Right ventricle myocardium superior (tissue), 1 donor: ENCODE results near the gene RPL27. TPM values are rescaled to one million over a fixed set of nuclear protein-coding genes. Genes with fewer than 3 reads are reported as not detected.
A peak's percentile ranks its signal among the peaks of the same experiment; 100 is the strongest.
"Not testable (repeated sequence)": the region's sequence is repeated elsewhere in the genome, so short reads cannot be mapped to it uniquely, and the experiment has no call there.

Experiments used
- ATAC-seq: fragments of 200-7000 bp; cut with Tn5 transposase; one replicate; pipeline ENCODE4 v1.9.1; 2020; ENCODE audit warnings: mild to moderate bottlenecking; ENCODE audit not compliant: poor library complexity
- DNase-seq: peaks from one replicate; pipeline ENCODE4 v3.0.0-alpha.2; 2020
- intact Hi-C: fragments of 100-400 bp; cut with DNase I; formaldehyde crosslinking; loops from one replicate; pipeline ENCODE4 v1.11.2; 2022
- long read RNA-seq: library from polyadenylated mRNA; unstranded; transcript quantifications from one replicate; pipeline ENCODE4 v2.0.0, GENCODE V29; 2021
- total RNA-seq: library from RNA; stranded (reverse); fragmentation: NEBNext Ultra II Directional; extraction: Animal tissue kit (Norgen Biotek cat#: 25700); gene quantifications from one replicate; pipeline ENCODE4 v1.2.1, GENCODE V29; 2021
- donor health status: DM: no; HTN: yes; CAD: no; lungs with severe emphysema.

RPL27 gene
- 675 TPM for total RNA-seq
- long read RNA-seq, transcript RPL27-201 (5 exons, 505 nt): major isoform, 138 of 181 reads
- long read RNA-seq, transcript RPL27-206 (4 exons, 730 nt): minor isoform, 31 of 181 reads
- long read RNA-seq, partial matches to known transcripts: 8 of 181 reads
- long read RNA-seq, other reads (novel, unspliced or antisense): 1 of 181 reads

DNA sequence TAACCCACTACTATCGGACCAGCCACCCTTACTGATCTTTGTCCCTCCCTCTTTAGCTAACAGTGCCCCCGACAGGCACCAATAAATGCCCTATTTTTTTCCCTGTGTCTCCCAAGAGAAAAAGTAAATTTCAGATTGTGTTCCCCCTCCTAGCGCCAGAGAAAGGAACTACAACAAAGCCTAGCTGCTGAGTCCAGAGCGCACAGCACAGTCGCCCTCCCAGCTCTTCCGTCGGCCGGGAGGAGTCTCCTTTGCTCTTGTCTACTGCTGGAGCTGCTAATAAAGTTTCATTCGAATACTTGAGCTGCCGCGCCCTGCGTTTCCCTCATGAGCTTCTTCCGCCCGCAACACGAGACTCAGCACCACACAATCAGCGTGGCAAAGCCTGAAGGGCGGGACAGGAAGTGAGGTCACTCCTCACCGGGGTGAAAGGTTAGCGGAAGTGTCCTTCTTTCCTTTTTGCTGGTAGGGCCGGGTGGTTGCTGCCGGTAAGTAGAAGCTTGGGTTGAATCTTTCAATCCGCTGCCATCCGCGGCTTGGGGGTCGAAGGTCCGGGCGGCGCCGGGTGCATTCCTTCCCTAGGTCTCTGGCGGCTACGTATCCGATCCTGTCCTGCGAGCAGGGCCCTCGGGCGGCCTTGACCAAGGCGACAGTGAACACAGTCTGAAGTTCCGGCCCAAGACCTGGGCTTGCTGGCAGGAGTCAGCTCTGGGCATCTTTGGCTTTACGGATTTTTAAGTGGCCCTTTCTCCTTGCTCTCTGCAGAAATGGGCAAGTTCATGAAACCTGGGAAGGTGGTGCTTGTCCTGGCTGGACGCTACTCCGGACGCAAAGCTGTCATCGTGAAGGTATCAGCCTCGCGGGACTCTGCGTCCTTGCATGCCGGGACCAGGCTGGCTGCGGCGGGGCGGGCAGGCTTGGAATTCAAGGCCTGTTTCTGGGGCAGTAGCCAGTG is at the start of gene RPL27:
RPL27 (plus strand) TSS at position 436 of the 955 bp plus-strand sequence; CDS start at position 768, 332 bp downstream.
- intact Hi-C loops: no loop called here
- peak; percentile 98 for DNase-seq

DNA sequence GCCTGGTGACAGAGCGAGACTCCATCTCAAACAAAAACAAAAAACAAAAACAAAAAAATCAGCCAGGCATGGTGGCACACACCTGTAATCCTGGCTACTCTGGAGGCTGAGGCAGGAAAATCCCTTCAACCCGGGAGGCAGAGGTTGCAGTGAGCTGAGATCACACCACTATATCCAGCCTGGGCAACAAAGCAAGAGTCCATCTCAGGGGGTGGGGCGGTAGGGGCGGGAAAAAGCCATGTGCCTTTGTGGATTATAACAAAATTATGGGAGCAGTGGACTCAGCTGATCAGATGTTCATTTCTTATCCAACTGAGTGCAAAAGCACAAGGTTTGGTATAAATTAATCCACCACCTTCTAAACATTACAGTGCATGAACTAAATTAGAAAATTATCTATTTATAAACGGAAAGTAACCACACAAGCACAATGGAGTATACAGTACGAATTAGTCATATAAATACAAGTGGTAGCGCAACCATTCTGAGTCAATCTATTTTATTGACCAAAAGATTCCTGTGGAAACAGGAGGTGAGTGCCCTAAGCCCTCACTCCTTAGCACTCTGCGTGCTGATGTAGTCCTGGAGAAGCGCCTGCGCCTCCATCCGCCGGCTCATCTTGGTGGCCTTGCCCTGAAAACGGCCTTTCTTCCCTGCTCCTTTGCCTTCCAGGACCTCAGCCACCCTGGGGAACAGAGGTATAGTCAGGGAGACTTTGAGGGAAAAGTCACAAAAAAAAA is 48.0 kb upstream of the RPL27 start:
- no peak for DNase-seq
- intact Hi-C loops: no loop called here
- ATAC-seq: no peak

More for the DNA sequence above, at the start of gene RPL27:
- peak; percentile 98 for ATAC-seq

DNA sequence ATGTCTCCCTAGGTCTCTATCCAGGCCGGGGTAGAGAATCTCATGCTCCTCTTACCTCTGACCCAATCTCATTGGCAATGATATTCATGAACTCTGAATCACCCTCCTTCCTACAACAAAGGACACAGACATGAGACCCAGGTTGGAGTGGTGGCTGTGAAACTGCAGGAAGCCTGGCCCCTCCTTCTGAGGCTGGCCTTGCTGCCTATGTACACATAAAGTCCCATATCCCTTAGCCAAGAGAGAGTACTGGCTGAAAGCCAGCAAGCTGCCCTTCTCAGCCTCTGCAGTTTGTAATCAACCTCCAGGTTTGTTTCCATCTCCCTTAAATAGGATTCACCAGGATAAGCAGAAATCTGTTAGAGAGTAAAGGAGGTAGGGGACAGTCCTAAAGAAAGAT is 44.5 kb upstream of the RPL27 start:
- ATAC-seq: no peak
- DNase-seq: no peak
- intact Hi-C loops: no loop called here

DNA sequence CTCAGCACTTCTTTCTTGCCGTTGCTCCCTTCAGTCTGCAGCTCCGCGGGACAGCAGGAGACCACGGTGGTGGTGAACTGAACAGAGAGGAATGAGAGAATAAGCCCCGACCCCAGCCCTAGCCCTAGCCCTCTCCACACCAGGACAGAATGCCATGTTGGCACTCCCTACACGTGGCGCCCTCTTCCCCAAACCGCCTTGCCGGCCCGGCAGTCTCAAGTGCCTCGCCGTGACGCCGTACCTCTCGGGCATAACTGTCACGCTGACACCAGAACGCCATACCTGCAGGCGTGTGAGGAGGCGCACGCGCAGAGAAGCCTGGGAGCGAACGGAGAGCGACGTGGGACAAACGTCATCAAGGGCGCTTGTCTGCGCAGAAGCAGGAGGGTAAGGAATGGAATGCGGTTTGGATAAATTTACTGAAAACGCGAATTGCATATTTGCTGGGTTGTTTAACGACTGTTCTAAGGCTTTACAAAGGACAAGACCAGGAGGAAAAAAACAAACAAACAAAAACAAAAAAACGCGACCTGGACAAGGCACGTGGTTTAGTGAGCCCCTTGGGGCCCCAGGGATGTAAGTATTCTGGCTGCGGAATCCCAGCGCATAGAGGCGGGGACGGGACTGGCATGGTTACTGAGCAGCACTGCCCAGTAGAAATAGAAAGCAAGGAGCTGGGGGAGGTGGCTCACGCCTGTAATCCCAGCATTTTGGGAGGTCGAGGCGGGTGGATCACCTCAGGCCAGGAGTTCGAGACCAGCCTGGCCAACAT is 33.9 kb upstream of the RPL27 start, which contains the start of gene AARSD1:
AARSD1 (minus strand) TSS at position 294 of the 772 bp plus-strand sequence; CDS start at position 280, 14 bp downstream.
- ATAC-seq (peak; percentile 98), DNase-seq (peak; percentile 95)
- intact Hi-C loops: no loop called here

DNA sequence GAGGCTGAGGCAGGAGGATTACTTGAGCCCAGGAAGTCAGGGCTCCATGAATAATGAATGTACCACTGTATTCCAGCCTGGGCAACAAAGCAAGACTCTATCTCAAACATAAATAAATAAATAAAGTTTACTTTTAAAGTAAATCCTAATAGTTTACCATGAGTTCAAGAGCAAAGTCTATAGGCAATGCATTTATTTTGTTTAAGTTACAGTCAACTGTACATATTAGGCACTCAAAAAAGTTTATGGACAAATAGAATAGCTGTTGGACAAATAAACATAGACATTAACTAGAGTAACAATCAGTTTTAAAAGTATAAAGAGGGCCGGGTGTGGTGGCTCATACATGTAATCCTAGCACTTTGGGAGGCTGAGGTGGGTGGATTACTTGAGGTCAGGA is 30.3 kb upstream of the RPL27 start:
- ATAC-seq (no peak), DNase-seq (no peak)
- intact Hi-C loops: no loop called here

DNA sequence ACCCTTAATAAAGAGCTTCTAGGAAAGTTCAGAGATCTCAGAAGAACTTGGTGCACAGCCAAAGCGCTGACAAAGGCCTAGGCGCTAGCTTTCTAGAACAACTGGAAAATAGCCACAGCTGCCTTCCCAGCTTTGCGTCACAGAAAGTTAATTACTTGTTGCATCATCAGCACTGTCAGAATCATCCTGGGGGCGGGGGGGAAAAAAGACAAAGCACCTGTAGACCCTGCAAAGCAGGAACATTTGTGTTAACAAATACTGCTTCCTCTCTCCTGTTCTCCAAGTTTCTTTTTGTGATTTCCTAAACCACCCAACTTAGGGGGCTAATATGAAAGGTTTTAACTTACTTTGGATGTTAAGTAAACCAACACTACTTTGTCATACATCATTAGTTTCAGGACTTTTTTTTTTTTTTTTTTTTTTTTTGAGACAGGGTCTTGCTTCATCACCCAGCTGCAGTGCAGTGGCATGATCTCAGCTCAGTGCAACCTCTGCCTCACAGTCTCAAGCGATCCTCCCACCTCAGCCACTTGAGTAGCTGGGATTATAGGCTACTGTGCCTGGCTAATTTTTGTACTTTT is 29.1 kb upstream of the RPL27 start:
- intact Hi-C loops: no loop called here
- ATAC-seq (no peak), DNase-seq (no peak)

DNA sequence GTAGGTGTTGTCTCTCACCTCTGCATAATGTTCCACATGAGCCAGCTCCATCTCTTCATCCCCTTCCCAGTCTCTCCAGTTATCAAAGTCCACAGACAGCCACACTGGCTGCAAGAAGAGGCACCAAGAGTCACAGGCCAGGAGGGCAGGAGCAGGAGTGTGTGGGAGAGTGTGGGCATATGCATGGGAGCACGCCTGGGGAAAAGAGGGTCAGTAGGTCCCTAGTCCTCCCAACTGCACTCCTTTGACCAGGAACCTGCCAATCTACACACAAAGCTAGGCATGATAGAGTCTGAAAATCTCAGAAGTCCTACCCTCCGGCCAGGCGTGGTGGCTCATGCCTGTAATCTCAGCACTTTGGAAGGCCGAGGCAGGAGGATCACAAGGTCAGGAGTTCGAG is 26.6 kb upstream of the RPL27 start:
- intact Hi-C loops: no loop called here
- DNase-seq (no peak), ATAC-seq (no peak)

DNA sequence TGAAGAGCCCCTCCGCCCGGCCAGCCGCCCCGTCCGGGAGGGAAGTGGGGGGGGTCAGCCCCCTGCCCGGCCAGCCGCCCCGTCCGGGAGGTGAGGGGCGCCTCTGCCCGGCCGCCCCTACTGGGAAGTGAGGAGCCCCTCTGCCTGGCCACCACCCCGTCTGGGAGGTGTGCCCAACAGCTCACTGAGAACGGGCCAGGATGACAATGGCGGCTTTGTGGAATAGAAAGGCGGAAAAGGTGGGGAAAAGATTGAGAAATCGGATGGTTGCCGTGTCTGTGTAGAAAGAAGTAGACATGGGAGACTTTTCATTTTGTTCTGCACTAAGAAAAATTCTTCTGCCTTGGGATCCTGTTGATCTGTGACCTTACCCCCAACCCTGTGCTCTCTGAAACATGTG is 24.9 kb upstream of the RPL27 start:
- ATAC-seq, DNase-seq, intact Hi-C loops: not testable (repeated sequence)

DNA sequence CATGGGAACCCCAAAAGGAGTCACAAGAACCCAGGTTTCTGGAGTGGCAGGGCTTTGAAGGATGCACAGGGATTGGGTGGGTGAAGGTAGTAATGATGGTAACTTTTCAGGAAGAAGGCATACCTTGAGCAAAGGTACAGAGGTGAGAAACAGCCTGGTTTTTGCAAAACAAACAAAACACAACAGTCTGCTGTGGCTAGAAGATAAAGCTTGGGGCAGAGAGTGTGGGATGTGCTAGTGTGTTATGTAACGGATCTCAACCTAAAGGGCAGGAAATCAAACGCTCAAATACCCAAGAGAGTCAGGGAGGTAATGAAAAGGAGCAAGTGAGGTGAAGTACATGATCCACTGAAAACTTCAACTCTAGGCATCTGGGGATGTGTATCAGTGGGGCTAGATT is 23.0 kb upstream of the RPL27 start:
- DNase-seq (no peak), ATAC-seq (no peak)
- intact Hi-C loops: no loop called here

DNA sequence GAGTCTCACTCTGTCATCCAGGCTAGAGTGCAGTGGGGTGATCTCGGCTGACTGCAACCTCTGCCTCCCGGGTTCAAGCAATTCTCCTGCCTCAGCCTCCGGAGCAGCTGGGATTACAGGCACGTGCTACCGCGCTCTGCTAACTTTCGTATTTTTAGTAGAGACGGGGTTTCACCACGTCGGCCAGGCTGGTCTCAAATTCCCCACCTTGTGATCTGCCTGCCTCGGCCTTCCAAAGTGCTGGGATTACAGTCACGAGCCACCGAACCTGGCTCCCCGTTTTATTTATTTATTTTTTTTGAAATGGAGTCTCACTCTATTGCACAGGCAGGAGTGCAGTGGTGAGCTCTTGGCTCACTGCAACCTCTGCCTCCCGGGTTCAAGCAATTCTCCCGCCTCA is 22.5 kb upstream of the RPL27 start:
- DNase-seq, intact Hi-C loops, ATAC-seq: not testable (repeated sequence)

DNA sequence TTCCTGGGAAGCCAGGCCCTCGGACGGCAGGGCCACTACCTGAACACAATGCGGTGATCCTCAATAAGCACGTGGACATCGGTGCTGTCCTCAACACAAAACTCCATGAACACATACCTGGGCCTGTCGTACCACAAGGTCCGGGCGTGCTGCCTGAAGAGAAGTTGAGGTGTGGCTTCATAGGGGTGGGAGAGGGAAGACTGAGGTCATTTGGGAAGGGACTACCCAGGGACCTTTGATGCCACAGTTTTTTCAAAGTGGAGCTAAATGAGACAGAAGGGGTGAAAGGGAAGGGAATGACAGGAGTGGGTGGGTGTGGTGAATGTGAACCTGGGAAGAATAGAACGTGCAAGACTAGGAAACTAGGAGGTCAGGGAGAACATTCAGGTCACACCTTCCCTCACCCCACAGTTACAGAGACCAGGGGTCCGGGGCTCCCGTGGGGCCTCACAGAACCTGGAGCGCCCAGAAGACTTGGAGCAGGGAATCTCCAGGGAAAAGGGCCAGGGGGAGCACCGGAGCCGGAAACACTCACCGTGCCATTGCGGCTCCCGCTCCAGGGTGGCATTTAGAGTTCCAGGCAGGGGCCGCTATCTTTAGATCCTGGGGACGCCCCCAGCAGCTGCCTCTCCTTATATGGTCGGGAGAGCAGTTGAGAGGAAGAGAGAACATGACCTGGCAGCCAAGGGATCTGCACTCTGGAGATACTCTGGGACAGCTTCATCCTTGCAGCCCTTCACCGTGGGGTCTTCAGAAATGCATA is 18.5 kb upstream of the RPL27 start, which contains the start of gene PTGES3L:
PTGES3L (minus strand) TSS at position 570 of the 763 bp plus-strand sequence; CDS start at position 543, 27 bp downstream.
- intact Hi-C loops: no loop called here
- DNase-seq (peak; percentile 70), ATAC-seq (peak; percentile 85)

DNA sequence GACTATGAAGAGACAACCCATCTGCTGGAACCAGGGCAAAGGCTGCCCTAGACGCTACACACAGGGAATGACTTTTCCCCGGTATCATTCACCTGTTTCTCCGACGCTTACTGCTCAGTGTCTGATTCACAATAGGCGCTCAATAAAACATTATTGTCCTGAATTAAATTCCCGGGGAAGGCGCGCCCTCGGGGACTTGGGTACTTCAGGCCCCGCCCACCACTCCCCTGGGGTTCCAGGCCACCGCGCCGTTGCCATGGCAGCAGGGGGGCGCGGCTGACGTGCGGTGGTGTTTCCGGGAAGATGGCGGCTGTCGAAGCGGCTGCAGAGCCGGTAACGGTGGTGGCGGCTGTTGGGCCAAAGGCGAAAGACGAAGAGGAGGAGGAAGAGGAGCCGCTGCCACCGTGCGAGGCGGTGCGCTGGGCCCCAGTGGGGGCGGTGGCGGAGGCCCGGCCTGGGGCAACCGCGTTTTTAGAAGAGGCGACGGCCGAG is 17.9 kb upstream of the RPL27 start, which contains the start of gene RUNDC1:
RUNDC1 (plus strand) TSS at position 292 of the 492 bp plus-strand sequence; CDS start at position 304, 12 bp downstream.
- ATAC-seq (peak; percentile 96), DNase-seq (peak; percentile 97)
- intact Hi-C loops: no loop called here

DNA sequence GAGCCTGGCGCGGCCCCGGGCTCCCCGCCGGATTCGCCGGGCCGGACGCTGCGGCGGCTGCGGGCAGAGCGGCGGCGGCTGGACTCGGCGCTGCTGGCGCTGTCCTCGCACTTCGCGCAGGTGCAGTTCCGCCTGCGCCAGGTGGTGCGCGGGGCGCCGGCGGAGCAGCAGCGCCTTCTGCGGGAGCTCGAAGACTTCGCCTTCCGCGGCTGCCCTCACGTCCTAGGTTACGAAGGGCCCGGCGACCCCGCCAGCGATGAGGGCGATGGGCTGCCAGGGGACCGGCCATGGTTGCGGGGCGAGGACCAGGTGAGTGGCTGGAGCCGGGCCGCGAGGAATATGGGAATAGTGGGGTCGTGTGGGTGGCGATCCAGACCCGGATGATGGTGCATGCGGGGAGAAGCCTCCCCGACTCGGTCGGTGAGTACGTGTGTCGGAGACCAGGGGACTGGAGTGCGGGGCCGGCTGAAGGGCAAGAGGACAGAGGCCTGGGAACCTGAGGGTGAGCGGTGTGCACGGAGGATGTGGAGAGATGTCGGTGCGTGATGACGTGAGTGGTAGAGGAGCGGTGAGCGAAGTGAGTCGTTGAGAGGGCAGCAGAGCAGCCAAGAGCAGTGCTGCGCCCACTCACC is 17.3 kb upstream of the RPL27 start:
- intact Hi-C loops: no loop called here
- ATAC-seq (peak; percentile 61), DNase-seq (peak; percentile 52)

DNA sequence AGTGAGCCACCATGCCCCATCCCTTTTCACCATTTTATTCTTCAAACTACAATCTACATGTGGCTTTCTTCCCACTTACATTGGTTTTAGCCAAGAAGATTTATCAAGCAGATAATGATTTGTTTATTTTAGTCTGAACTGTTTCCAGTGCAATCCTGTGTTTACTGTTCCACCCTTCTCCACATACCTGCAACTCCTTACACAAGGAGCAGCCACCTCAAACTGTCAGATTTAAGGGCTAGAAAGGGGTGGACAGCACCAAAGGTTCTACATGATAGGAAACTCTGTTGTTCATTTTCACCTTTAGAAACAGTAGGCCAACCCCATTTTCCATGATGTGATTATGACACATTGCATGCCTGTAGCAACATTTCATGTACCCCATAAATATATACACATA is 16.0 kb upstream of the RPL27 start:
- ATAC-seq (no peak), DNase-seq (no peak)
- intact Hi-C loops: no loop called here

DNA sequence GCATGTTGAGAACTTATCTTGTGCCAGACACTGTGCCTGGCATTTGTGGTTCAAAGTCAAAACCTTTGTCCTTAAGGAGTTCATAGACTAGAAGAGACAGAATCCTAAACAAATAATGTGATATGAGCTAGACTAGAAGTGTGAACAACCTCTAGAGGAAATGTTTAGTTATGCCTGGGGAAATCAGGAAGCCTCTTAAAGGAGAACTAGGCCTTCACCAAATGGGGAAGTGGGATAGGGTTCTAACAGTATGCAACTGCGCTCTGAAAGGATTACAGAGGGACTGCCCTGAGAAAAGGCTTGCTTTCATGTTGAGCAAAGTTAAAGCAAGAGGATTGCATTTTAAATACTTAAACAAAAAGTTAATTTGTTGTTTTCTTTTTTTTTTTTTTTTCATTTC is 13.0 kb upstream of the RPL27 start:
- no peak for DNase-seq
- ATAC-seq: no peak
- intact Hi-C loops: no loop called here

DNA sequence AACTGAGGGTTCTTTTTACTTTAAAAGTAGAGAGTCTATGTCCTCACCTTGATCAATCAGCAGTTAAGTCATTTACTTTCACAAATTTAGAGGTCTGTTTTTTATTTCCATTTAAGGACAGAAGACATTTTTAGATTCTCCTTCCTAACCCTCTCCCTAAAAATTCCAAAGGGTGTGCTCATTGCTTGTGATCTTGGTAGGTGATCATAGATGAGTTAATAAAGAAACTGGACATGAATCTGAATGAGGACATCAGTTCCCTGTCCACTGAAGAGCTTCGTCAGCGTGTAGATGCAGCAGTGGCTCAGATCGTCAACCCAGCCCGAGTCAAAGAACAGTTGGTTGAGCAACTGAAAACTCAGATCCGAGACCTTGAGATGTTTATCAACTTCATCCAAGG is 9.1 kb upstream of the RPL27 start:
- ATAC-seq: no peak
- intact Hi-C loops: no loop called here
- no peak for DNase-seq
